Epithelial cell of proximal tubule (primary cell): ENCODE measurements around the gene ITGA2. TPM values are rescaled to one million over a fixed set of nuclear protein-coding genes. Genes with fewer than 3 reads are reported as not detected.

Experiments used
- DNase-seq: peaks from one replicate; pipeline ENCODE4 v3.0.0-alpha.2; 2011; ENCODE audit warnings: low read depth
- H3K4me3 ChIP-seq: 2 replicates; pipeline ENCODE4 v1.5.1; 2011; ENCODE audit warnings: low read depth, mild to moderate bottlenecking, low read length
- total RNA-seq: library from RNA; depleted of rRNA; stranded (reverse); fragments of >200 nt; gene quantifications from 2 replicates; pipeline ENCODE4 v1.2.3, GENCODE V29; 2015
- TF ChIP-seq, protein P1 (sequence below): conservative IDR thresholded peaks from 2 replicates; pipeline ENCODE4 v1.5.1; 2012; ENCODE audit warnings: low read depth, mild to moderate bottlenecking, low read length

ITGA2 gene
- total RNA-seq, 1 donor from 2014 or later = 28.1 TPM

- no peak for DNase-seq
- H3K4me3 ChIP-seq = no peak overlapping the region
- TF ChIP-seq, protein P1, sequence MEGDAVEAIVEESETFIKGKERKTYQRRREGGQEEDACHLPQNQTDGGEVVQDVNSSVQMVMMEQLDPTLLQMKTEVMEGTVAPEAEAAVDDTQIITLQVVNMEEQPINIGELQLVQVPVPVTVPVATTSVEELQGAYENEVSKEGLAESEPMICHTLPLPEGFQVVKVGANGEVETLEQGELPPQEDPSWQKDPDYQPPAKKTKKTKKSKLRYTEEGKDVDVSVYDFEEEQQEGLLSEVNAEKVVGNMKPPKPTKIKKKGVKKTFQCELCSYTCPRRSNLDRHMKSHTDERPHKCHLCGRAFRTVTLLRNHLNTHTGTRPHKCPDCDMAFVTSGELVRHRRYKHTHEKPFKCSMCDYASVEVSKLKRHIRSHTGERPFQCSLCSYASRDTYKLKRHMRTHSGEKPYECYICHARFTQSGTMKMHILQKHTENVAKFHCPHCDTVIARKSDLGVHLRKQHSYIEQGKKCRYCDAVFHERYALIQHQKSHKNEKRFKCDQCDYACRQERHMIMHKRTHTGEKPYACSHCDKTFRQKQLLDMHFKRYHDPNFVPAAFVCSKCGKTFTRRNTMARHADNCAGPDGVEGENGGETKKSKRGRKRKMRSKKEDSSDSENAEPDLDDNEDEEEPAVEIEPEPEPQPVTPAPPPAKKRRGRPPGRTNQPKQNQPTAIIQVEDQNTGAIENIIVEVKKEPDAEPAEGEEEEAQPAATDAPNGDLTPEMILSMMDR = no peak
Measured at GRCh38 chr5:53090229-53090628, 101.1 kb downstream of the ITGA2 start.

- TF ChIP-seq, protein P1 = peak; percentile 23
- DNase-seq = no peak
- no peak overlapping the region for H3K4me3 ChIP-seq
Measured at GRCh38 chr5:53091289-53091688, 102.1 kb downstream of the ITGA2 start.

- TF ChIP-seq, protein P1 = no peak
- H3K4me3 ChIP-seq = no peak overlapping the region
- no peak for DNase-seq
Measured at GRCh38 chr5:53092242-53092641, 103.1 kb downstream of the ITGA2 start.

DNA sequence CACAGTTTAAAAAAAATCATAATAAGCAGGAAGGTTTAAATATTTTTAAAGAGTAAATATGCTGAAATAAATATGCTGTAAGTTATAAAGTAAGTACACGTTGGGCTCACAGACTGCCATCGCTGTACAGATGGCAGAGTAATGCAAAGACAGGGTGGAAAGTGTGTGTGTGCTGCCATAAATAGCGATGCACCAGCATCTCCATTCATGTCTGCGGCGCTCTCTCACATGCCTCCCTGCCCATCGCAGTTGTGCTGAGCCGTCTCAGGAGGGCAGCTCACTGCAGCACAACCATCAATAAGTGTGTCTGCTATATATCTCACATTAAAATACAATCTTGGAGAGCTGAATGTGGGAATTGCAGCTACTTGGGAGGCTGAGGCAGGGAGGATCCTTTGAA is 106.1 kb downstream of the ITGA2 start:
- TF ChIP-seq, protein P1 = no peak
- no peak for DNase-seq
- H3K4me3 ChIP-seq = no peak overlapping the region

DNA sequence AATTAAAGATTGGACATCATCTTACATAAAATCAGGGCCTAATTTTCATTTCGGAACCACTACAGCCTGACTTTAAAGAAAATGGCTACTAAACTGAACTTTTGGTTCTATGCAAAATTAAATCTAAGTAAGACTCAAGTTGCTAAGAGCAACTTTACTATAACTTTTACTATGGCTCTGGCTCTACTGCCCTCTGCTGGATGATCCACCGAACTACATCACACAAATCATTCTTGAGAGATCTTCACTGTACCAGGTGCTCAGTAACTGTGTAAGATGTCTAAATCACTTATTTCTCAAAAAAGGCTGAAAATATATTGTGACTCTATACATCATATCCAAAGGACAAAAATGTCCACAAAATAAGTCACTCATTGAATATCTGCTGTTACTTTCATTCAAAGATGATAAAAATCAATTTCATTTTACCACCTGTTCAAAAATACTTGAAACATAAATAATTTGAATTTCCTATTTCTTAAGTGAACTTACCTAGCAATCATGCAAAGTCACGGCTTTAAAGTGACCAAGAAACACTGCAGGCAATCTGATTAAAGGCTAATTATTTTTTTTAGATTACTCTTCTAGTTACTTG is 106.9 kb downstream of the ITGA2 start:
- DNase-seq = no peak
- no peak overlapping the region for H3K4me3 ChIP-seq
- TF ChIP-seq, protein P1 = peak; percentile 89

DNA sequence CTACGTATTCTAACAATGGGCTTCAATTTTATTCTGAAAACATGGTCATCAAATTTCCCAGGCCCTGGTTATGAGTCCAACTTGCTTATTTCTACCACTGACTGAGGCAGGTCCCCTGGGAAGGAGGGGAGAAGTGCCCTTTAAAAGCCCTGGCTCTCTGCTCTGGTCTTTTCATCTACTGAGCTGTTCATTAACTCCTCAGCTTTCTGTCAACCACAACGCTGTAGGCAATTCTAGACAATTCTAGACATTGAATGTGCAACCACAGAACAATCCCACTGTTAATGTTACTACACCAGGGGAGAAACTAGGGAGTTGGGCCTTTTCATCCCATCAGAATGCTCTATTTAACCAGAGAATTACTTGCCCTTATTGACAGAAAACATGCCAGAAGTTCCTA is 110.4 kb downstream of the ITGA2 start:
- no peak for DNase-seq

DNA sequence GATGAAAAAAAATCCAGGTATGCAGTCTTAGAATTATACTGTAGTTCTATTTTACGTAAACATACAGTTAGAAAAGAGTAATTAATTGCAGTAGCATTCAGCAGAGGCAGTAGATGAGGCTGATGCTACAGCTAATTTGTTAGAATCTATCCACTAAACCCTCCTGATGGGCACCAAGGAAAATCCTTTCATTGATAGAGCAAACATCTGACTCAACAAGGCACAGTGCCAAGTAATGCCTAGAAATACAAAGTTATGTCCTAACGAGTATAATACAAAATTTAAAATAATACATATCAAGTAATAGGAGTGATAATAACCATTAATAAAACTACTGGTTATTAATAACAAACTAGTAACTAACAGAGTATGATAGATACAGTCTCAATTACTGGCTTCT is 111.5 kb downstream of the ITGA2 start:
- DNase-seq = no peak
- H3K4me3 ChIP-seq = no peak overlapping the region
- TF ChIP-seq, protein P1 = no peak

More for the DNA sequence above, 110.4 kb downstream of the ITGA2 start:
- TF ChIP-seq, protein P1 = no peak
- H3K4me3 ChIP-seq = no peak overlapping the region
